HepG2 (cell line): ENCODE measurements around the gene CABP4. TPM values are rescaled to one million over a fixed set of nuclear protein-coding genes. Genes with fewer than 3 reads are reported as not detected.
A peak's percentile ranks its signal among the peaks of the same experiment; 100 is the strongest.

Source experiments
- AKAP8 ChIP-seq: sonication (generic); formaldehyde crosslinking; IDR thresholded peaks from 2 replicates; pipeline ENCODE4 v1.5.1; 2020; ENCODE audit warnings: mild to moderate bottlenecking, missing genetic modification reagents
- DR1 ChIP-seq: sonication (generic); formaldehyde crosslinking; IDR thresholded peaks from 2 replicates; pipeline ENCODE4 v1.8.0; 2021; ENCODE audit warnings: mild to moderate bottlenecking, missing genetic modification reagents, inconsistent platforms
- GATA4 ChIP-seq: sonication (generic); IDR thresholded peaks from 2 replicates; pipeline ENCODE4 v1.6.1; 2016; ENCODE audit warnings: antibody characterized with exemption, low read depth, borderline replicate concordance
- GATAD1 ChIP-seq: IDR thresholded peaks from 2 replicates; pipeline ENCODE4 v1.6.1; 2016; ENCODE audit warnings: missing genetic modification reagents, missing compliant biosample characterization
- HOXA5 ChIP-seq: sonication (generic); formaldehyde crosslinking; IDR thresholded peaks from 2 replicates; pipeline ENCODE4 v1.4.0; 2020; ENCODE audit warnings: missing genetic modification reagents
- KDM5A ChIP-seq: fragments of 200-600 bp; sonication (generic); IDR thresholded peaks from 2 replicates; pipeline ENCODE4 v1.7.0; 2018; ENCODE audit warnings: antibody characterized with exemption, mild to moderate bottlenecking, low read length, borderline replicate concordance
- RFX5 ChIP-seq: IDR thresholded peaks from 2 replicates; pipeline ENCODE4 v1.6.1; 2011; ENCODE audit warnings: low read depth, low read length, improper control_type of control experiment
- XBP1 ChIP-seq: sonication (generic); formaldehyde crosslinking; IDR thresholded peaks from 2 replicates; pipeline ENCODE4 v1.5.0; 2020; ENCODE audit warnings: missing genetic modification reagents
- YEATS4 ChIP-seq: sonication (generic); formaldehyde crosslinking; IDR thresholded peaks from 2 replicates; pipeline ENCODE4 v1.4.0; 2020; ENCODE audit warnings: missing genetic modification reagents, borderline replicate concordance
- ZFP1 ChIP-seq: IDR thresholded peaks from 2 replicates; pipeline ENCODE4 v1.6.1; 2016
- ZFX ChIP-seq: sonication (generic); formaldehyde crosslinking; IDR thresholded peaks from 2 replicates; pipeline ENCODE4 v1.4.0; 2020; ENCODE audit warnings: mild to moderate bottlenecking, low read depth, missing genetic modification reagents, moderate library complexity
- ZNF12 ChIP-seq: sonication (generic); formaldehyde crosslinking; IDR thresholded peaks from 2 replicates; pipeline ENCODE4 v1.5.0; 2020; ENCODE audit warnings: missing genetic modification reagents
- ZNF30 ChIP-seq: sonication (generic); formaldehyde crosslinking; IDR thresholded peaks from 2 replicates; pipeline ENCODE4 v1.5.0; 2020; ENCODE audit warnings: mild to moderate bottlenecking, missing genetic modification reagents
- ZNF34 ChIP-seq: sonication (generic); formaldehyde crosslinking; IDR thresholded peaks from 2 replicates; pipeline ENCODE4 v1.4.0; 2020; ENCODE audit warnings: mild to moderate bottlenecking, missing genetic modification reagents, borderline replicate concordance
- ZNF749 ChIP-seq: sonication (generic); formaldehyde crosslinking; IDR thresholded peaks from 2 replicates; pipeline ENCODE4 v1.8.0; 2022; ENCODE audit warnings: mild to moderate bottlenecking, missing genetic modification reagents, moderate library complexity, borderline replicate concordance
- ZSCAN20 ChIP-seq: sonication (generic); formaldehyde crosslinking; IDR thresholded peaks from 2 replicates; pipeline ENCODE4 v1.4.0; 2020; ENCODE audit warnings: missing genetic modification reagents, mild to moderate bottlenecking, borderline replicate concordance
- polyA plus RNA-seq, 8 experiments: library from polyadenylated mRNA; depleted of rRNA in 3 of 8; stranded (reverse) in 7 of 8; unstranded in 1 of 8; fragments of >200 nt; fragmentation: Illumina TruSeq in 4 of 8; extraction: Trizol in 4 of 8; gene quantifications; 2 replicates each; pipeline versions ENCODE4 v1.2.1 to v1.2.3, GENCODE V29; 2011 to 2016; ENCODE audit warnings: low read depth in 4 of 8, missing spikeins in 1 of 8, mixed read lengths in 1 of 8; ENCODE audit not compliant: insufficient read depth in 1 of 8
- total RNA-seq, 5 experiments: library from RNA; depleted of rRNA; stranded (reverse); fragments of >200 nt; fragmentation: Illumina TruSeq; extraction: Trizol; gene quantifications; 2 replicates each; pipeline ENCODE4 v1.2.3, GENCODE V29; 2016; ENCODE audit warnings: low read depth in 1 of 5
- TF ChIP-seq, protein P1 (sequence below): sonication (generic); IDR thresholded peaks from 2 replicates; pipeline ENCODE4 v1.6.1; 2016; ENCODE audit warnings: low read depth, borderline replicate concordance
- TF ChIP-seq, protein P2 (sequence below): sonication (generic); formaldehyde crosslinking; IDR thresholded peaks from 2 replicates; pipeline ENCODE4 v1.5.0; 2020; ENCODE audit warnings: missing genetic modification reagents, mild to moderate bottlenecking, borderline replicate concordance
- TF ChIP-seq, protein P3 (sequence below): sonication (generic); formaldehyde crosslinking; conservative IDR thresholded peaks from 2 replicates; pipeline ENCODE4 v1.4.0; 2020; ENCODE audit warnings: missing genetic modification reagents
- TF ChIP-seq, protein P4 (sequence below): sonication (generic); formaldehyde crosslinking; IDR thresholded peaks from 2 replicates; pipeline ENCODE4 v1.5.1; 2020; ENCODE audit warnings: mild to moderate bottlenecking, missing genetic modification reagents, moderate library complexity

The CABP4 gene
- total and polyA plus RNA-seq, 2 of the 13 experiments (the other 11 are each of a cell fraction or from before 2014, with no cell fraction given) = not detected

DNA sequence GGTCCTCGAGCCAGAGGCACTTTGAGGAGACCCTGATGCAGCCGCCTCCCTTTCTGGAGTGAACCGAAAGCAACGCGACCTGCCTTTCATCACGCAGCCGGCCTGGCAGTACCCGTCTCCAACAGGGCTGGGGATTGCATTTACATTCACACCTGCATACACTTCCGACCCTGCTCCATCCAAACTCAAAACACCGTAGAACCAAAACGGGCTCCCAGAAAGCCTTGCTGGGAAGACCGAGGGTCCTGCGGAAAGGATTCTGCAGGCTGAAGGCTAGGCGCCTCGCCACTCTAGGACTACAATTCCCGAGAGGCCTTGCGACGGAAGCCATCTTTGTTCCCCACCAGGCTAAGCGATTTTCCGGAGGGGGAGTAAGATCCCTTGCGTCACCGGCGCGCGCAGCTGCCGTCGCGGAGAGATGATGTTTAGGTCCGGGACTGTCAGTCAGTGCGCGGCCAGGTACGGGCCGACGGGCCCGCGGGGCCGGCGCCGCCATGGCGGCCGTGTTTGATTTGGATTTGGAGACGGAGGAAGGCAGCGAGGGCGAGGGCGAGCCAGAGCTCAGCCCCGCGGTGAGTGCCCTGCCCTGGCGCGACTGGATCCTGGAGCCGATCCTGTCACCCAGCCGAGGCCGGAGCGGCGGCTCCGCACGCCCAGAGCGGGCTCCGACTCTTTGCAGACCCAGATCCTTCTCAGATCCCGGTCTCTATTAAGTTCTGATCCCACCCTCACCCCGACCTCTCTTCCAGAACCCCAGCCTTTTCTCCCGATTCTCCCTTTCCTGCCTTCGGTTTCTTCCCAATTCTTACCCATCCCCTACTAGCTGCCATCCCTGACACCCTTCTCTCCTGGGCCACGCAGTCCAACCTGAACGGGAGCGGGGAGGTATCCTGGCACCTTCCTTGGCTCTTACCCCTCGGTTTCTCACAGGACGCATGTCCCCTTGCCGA is 26.8 kb upstream of the CABP4 start, which contains the start of gene RPS6KB2 (continued):
- TF ChIP-seq, protein P1, sequence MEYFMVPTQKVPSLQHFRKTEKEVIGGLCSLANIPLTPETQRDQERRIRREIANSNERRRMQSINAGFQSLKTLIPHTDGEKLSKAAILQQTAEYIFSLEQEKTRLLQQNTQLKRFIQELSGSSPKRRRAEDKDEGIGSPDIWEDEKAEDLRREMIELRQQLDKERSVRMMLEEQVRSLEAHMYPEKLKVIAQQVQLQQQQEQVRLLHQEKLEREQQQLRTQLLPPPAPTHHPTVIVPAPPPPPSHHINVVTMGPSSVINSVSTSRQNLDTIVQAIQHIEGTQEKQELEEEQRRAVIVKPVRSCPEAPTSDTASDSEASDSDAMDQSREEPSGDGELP = peak; percentile 66; the same call in 1 of the 2 replicates
- TF ChIP-seq XBP1 (CRISPR knock-in tag) (no peak), AKAP8 (CRISPR knock-in tag) (0 out of 2 replicates have a peak, but pooled peaks have one; percentile 36), KDM5A (peak; percentile 96), ZNF34 (CRISPR knock-in tag) (0 out of 2 replicates have a peak, but pooled peaks have one; percentile 53), GATA4 (0 out of 2 replicates have a peak, but pooled peaks have one; percentile 40), ZNF12 (peak; percentile 65; the same call in 1 of the 2 replicates), DR1 (CRISPR knock-in tag) (peak; percentile 61; the same call in 1 of the 2 replicates), ZSCAN20 (CRISPR knock-in tag) (peak; percentile 49; the same call in 1 of the 2 replicates), ZFX (CRISPR knock-in tag) (peak; percentile 94), RFX5 (peak; percentile 24; the same call in 1 of the 2 replicates), ZNF30 (CRISPR knock-in tag) (no peak), ZNF749 (CRISPR knock-in tag) (peak; percentile 42; the same call in 1 of the 2 replicates), YEATS4 (CRISPR knock-in tag) (peak; percentile 73), GATAD1 (CRISPR knock-in tag) (peak; percentile 98), ZFP1 (CRISPR knock-in tag) (no peak), HOXA5 (CRISPR knock-in tag) (peak; percentile 87)
- TF ChIP-seq, protein P2, sequence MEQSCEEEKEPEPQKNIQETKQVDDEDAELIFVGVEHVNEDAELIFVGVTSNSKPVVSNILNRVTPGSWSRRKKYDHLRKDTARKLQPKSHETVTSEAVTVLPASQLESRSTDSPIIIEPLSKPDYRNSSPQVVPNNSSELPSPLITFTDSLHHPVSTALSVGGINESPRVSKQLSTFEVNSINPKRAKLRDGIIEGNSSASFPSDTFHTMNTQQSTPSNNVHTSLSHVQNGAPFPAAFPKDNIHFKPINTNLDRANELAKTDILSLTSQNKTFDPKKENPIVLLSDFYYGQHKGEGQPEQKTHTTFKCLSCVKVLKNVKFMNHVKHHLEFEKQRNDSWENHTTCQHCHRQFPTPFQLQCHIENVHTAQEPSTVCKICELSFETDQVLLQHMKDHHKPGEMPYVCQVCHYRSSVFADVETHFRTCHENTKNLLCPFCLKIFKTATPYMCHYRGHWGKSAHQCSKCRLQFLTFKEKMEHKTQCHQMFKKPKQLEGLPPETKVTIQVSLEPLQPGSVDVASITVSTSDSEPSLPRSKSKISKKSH (CRISPR knock-in tag) = no peak
- TF ChIP-seq, protein P3, sequence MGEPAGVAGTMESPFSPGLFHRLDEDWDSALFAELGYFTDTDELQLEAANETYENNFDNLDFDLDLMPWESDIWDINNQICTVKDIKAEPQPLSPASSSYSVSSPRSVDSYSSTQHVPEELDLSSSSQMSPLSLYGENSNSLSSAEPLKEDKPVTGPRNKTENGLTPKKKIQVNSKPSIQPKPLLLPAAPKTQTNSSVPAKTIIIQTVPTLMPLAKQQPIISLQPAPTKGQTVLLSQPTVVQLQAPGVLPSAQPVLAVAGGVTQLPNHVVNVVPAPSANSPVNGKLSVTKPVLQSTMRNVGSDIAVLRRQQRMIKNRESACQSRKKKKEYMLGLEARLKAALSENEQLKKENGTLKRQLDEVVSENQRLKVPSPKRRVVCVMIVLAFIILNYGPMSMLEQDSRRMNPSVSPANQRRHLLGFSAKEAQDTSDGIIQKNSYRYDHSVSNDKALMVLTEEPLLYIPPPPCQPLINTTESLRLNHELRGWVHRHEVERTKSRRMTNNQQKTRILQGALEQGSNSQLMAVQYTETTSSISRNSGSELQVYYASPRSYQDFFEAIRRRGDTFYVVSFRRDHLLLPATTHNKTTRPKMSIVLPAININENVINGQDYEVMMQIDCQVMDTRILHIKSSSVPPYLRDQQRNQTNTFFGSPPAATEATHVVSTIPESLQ = peak; percentile 84; the same call in 1 of the 2 replicates
- TF ChIP-seq, protein P4, sequence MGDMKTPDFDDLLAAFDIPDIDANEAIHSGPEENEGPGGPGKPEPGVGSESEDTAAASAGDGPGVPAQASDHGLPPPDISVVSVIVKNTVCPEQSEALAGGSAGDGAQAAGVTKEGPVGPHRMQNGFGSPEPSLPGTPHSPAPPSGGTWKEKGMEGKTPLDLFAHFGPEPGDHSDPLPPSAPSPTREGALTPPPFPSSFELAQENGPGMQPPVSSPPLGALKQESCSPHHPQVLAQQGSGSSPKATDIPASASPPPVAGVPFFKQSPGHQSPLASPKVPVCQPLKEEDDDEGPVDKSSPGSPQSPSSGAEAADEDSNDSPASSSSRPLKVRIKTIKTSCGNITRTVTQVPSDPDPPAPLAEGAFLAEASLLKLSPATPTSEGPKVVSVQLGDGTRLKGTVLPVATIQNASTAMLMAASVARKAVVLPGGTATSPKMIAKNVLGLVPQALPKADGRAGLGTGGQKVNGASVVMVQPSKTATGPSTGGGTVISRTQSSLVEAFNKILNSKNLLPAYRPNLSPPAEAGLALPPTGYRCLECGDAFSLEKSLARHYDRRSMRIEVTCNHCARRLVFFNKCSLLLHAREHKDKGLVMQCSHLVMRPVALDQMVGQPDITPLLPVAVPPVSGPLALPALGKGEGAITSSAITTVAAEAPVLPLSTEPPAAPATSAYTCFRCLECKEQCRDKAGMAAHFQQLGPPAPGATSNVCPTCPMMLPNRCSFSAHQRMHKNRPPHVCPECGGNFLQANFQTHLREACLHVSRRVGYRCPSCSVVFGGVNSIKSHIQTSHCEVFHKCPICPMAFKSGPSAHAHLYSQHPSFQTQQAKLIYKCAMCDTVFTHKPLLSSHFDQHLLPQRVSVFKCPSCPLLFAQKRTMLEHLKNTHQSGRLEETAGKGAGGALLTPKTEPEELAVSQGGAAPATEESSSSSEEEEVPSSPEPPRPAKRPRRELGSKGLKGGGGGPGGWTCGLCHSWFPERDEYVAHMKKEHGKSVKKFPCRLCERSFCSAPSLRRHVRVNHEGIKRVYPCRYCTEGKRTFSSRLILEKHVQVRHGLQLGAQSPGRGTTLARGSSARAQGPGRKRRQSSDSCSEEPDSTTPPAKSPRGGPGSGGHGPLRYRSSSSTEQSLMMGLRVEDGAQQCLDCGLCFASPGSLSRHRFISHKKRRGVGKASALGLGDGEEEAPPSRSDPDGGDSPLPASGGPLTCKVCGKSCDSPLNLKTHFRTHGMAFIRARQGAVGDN (CRISPR knock-in tag) = peak; percentile 68
